GM12801 (cell line): ENCODE data around the gene LRMDA.

ENCODE experiments used
- TF ChIP-seq, protein P1 (sequence below): IDR thresholded peaks from one replicate; pipeline ENCODE4 v1.5.1; 2011; ENCODE audit warnings: control low read depth; ENCODE audit not compliant: insufficient read length; ENCODE audit errors: extremely low read depth

Gene LRMDA

DNA sequence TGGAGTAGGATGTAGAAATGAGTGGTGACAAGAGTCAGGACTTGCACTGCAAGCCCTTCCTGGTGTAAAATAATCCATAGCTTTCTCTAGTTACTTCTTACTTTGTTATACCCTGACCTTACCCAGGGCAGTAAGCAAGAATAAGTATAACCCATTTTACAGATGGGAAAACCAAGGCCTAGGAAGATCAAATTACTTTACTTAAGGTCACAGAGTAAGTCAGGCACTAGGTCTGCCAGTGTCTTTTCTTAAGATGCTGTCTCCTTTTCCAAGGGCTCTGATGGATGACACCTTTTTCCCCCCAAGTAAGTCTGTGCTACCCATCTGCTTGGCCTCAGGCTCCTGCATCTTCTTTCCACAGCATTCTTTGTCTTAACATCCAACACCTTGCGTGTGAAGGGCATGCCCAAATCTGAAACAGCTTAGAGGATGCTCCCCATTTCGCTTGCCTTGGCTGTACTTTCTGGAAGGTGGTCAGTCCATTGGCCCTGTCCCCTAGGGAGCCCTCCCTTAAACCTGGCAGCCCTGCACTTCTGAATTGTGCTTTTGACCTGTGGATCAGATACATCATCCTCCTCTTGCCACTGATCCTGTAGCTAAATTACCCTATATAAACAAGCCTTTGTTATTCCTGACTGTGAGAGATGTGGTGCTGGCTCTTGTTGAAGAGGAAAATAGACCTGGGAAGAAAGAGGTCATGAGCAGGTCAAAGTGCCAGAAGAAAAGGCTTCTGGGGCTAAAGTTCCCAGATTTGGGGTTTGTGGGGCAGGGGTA, 168.6 kb downstream of the LRMDA start:
- TF ChIP-seq, protein P1, sequence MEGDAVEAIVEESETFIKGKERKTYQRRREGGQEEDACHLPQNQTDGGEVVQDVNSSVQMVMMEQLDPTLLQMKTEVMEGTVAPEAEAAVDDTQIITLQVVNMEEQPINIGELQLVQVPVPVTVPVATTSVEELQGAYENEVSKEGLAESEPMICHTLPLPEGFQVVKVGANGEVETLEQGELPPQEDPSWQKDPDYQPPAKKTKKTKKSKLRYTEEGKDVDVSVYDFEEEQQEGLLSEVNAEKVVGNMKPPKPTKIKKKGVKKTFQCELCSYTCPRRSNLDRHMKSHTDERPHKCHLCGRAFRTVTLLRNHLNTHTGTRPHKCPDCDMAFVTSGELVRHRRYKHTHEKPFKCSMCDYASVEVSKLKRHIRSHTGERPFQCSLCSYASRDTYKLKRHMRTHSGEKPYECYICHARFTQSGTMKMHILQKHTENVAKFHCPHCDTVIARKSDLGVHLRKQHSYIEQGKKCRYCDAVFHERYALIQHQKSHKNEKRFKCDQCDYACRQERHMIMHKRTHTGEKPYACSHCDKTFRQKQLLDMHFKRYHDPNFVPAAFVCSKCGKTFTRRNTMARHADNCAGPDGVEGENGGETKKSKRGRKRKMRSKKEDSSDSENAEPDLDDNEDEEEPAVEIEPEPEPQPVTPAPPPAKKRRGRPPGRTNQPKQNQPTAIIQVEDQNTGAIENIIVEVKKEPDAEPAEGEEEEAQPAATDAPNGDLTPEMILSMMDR = no peak

DNA sequence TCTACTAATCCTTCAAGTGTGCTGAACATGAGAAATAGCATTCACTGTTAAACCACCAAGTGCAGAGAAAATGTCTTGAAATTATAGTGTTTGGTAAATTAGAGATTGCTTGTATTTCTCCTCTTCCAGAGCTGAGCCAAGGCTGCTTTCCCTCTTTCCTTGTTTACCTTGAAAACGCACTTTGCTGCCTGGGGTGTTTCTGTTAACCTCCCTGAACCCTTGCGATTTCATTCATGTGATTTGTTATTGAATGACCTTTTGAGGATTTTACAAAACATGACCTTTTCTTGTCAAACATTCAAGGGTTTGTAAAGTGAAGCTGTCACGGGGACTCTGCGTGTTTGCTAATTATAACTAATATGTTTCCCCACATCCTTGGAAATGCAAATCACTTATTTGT, 169.4 kb downstream of the LRMDA start:
- TF ChIP-seq, protein P1 = no peak

DNA sequence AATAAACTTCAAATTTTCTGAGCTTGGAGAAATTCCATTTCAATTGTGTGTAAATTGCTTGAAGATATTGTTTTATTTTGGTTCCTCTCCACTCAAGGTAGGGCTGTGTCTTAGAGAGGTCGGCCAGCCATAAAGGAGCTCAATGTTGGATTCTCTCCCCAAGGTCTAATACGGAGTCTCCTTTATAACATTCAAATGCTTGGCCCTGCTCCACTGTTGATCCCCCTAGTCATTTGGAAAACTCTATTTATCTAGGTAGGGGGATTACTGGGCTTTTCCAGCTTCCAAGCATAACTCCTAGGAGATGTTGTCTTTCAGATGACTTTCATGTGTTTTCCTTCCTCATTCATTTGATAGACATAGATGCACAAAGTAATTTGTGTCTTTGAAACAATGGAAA, 170.9 kb downstream of the LRMDA start:
- TF ChIP-seq, protein P1 = no peak

DNA sequence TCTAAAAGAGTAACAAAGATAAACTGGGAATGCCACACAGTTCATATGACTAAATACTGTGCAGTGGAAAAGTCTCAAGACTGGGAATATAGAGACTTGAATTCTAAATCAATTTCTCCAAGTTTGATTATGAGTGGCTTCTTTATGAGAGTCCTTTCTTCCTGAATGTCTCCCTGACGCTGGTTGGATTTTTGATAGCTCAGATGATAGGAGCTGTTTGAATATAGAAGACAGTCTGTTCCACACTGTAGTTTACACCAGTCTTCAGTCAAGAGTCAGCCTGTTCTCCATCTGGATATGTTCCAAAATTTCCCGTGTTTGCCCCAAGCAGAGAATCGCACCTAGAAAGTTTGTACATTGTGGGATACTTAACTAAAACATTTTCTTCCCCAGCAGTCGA, 173.7 kb downstream of the LRMDA start:
- TF ChIP-seq, protein P1 = no peak

DNA sequence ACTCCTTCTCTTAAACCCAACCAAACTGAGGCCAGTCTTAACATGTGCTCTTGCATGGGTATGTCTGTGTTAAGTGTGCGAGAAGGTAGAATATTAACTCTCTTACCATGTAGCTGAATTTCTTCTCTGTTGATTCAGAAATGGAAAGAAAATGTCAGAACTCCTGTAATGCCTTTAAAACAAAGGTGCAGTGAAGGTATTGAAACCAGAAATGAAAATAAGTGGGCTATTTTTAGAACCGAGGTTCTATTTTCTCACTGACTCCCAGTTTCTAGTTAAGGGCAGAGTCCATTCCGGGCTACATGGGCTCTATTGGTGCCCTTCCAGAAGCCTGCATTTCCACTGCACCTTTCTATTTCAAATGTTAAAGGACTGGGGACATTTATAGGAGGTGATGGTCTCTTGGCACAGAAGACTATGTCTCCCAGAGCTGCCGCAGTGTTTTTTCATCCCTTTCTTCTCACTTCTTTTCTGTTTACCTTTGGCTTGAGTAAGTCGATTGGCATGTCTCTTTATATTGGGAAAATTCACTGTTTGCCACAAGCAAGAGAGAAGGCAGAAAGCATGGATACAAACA, 174.9 kb downstream of the LRMDA start:
- TF ChIP-seq, protein P1 = no peak

DNA sequence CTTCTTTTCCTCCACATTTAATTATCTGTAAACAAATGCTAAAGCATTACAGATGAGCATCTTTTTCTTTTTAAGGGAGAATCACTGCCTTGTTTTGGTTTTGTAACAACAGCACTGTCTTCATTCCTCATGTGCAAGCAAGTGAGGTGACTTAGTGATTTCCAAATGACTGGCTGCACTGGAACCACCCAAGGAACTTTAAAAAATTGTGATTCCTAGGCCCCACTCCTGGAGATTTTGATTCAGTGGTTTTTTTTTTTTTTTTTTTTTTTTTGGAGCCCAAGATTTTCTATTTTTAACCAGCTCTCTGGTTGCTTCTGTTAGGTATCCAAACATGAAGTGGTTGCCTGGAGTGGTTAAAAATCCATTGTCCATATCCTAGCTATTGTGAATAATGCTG, 176.2 kb downstream of the LRMDA start:
- TF ChIP-seq, protein P1 = no peak

DNA sequence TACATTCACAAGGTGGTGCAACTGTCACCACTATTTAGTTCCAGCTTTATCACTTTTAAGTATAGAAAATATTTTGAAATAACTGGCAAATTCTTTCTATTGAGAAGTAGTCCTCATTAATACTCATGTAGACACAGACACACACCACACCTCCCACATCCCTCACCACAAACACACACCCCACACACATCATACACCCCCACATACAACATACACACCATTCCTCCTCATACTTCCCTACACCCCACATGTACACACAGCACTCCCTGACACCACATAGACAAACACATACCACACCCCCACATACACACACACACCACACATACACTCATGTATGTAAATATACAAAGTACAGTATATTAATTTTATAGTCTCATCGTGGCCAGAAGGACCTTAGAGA, 178.8 kb downstream of the LRMDA start:
- TF ChIP-seq, protein P1 = no peak
